Measurements from ENCODE around the gene PFKP. TPM values are rescaled to one million over a fixed set of nuclear protein-coding genes. Genes with fewer than 3 reads are reported as not detected.

The PFKP gene
- total RNA-seq, 1 experiment from 2014 or later: 140 TPM

GRCh38 chr10:3124412-3125175 is 57.2 kb downstream of the PFKP start:
- no peak for ATAC-seq
- Histone ChIP-seq H3K9me2 (replicated peaks; ENCODE audit: low read length) (no peaks in the 10 kb centered on the region), H3F3A (ENCODE audit: low read length, unreplicated experiment) (no peaks in the 10 kb centered on the region), H3K9me3 (ENCODE audit: low read length) (no peaks in the 10 kb centered on the region), H3K4me2 (ENCODE audit: low read length) (no peak overlapping the region), H3K4me1 (ENCODE audit: insufficient read depth, low read length) (peaks cover 8% of the 10 kb centered on the region; the same call in 1 of the 2 replicates), H4K20me1 (ENCODE audit: low read length) (no peaks in the 10 kb centered on the region), H3K4me3 (ENCODE audit: low read length) (no peak overlapping the region), H3K27me3 (ENCODE audit: low read length) (no peaks in the 10 kb centered on the region), H3K9ac (ENCODE audit: low read length) (no peak overlapping the region), H3K79me2 (ENCODE audit: low read length) (no peaks in the 10 kb centered on the region), H3K36me3 (ENCODE audit: low read depth, low read length) (no peaks in the 10 kb centered on the region; the same call in 1 of the 2 replicates), H3K27ac (ENCODE audit: low read length) (no peak overlapping the region), H2AFZ (ENCODE audit: low read length) (no peak overlapping the region)
- BruUV-seq (replicated peaks): no TSS peak
- TF ChIP-seq, protein P1, sequence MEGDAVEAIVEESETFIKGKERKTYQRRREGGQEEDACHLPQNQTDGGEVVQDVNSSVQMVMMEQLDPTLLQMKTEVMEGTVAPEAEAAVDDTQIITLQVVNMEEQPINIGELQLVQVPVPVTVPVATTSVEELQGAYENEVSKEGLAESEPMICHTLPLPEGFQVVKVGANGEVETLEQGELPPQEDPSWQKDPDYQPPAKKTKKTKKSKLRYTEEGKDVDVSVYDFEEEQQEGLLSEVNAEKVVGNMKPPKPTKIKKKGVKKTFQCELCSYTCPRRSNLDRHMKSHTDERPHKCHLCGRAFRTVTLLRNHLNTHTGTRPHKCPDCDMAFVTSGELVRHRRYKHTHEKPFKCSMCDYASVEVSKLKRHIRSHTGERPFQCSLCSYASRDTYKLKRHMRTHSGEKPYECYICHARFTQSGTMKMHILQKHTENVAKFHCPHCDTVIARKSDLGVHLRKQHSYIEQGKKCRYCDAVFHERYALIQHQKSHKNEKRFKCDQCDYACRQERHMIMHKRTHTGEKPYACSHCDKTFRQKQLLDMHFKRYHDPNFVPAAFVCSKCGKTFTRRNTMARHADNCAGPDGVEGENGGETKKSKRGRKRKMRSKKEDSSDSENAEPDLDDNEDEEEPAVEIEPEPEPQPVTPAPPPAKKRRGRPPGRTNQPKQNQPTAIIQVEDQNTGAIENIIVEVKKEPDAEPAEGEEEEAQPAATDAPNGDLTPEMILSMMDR (conservative IDR thresholded peaks at IDR 0.05; ENCODE audit: low read depth, low read length): no peak
- POLR2A ChIA-PET (ENCODE audit: unreplicated experiment): no interaction called here
- CTCF ChIA-PET: no interaction called here
- intact Hi-C loops (cut with micrococcal nuclease): no loop called here
- DNase-seq: no peak

GRCh38 chr10:3125527-3126170 is 58.3 kb downstream of the PFKP start:
- ChIA-PET POLR2A (ENCODE audit: unreplicated experiment) (no interaction called here), CTCF (no interaction called here)
- DNase-seq: no peak
- Histone ChIP-seq H3K79me2 (ENCODE audit: low read length) (no peaks in the 10 kb centered on the region), H3K4me1 (ENCODE audit: insufficient read depth, low read length) (peaks cover 14% of the 10 kb centered on the region; the same call in 1 of the 2 replicates), H4K20me1 (ENCODE audit: low read length) (no peaks in the 10 kb centered on the region), H3K9me3 (ENCODE audit: low read length) (no peaks in the 10 kb centered on the region), H3K27ac (ENCODE audit: low read length) (no peak overlapping the region), H3K4me2 (ENCODE audit: low read length) (no peak overlapping the region), H3K4me3 (ENCODE audit: low read length) (no peak overlapping the region), H3K9ac (ENCODE audit: low read length) (no peak overlapping the region), H3F3A (ENCODE audit: low read length, unreplicated experiment) (no peaks in the 10 kb centered on the region), H3K9me2 (replicated peaks; ENCODE audit: low read length) (no peaks in the 10 kb centered on the region), H2AFZ (ENCODE audit: low read length) (no peak overlapping the region), H3K36me3 (ENCODE audit: low read depth, low read length) (no peaks in the 10 kb centered on the region; the same call in 1 of the 2 replicates), H3K27me3 (ENCODE audit: low read length) (no peaks in the 10 kb centered on the region)
- no TSS peak for BruUV-seq (replicated peaks)
- ATAC-seq: no peak
- intact Hi-C loops (cut with micrococcal nuclease): no loop called here
- TF ChIP-seq, protein P1 (conservative IDR thresholded peaks at IDR 0.05; ENCODE audit: low read depth, low read length): no peak
- TF ChIP-seq EZH2phosphoT487 (IDR thresholded peaks at IDR 0.05; ENCODE audit: borderline replicate concordance, low read length) (no peak), EZH2 (IDR thresholded peaks at IDR 0.05; ENCODE audit: low read length, unreplicated experiment) (no peak)

DNA sequence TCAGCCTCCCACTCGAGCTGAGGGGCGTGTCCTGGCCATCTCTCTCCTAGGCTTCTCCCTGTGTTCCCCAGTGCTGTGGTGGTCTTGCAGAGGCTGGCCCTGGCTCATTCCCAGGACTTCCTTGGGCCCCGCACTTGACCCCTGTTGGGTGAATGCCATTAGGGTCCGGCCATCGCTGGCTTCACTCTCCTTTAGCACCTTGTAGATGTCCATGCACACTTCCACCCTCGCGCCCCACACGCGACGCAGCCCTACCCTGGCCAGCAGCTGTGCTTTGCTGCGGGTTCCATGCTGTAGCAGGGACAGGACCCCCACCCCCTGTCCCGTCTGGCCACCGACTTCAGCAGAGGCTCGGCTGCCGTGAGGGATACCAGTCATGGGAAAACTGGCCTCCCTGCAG is 58.9 kb downstream of the PFKP start:
- no peak for TF ChIP-seq EZH2phosphoT487 (IDR thresholded peaks at IDR 0.05; ENCODE audit: borderline replicate concordance, low read length)
- TF ChIP-seq, protein P1 (conservative IDR thresholded peaks at IDR 0.05; ENCODE audit: low read depth, low read length): no peak
- no peak for TF ChIP-seq EZH2 (IDR thresholded peaks at IDR 0.05; ENCODE audit: low read length, unreplicated experiment)
- Histone ChIP-seq H3K9ac (ENCODE audit: low read length) (no peak overlapping the region), H3K36me3 (ENCODE audit: low read depth, low read length) (no peaks in the 10 kb centered on the region; the same call in 1 of the 2 replicates), H3K27me3 (ENCODE audit: low read length) (no peaks in the 10 kb centered on the region), H3K9me2 (replicated peaks; ENCODE audit: low read length) (no peaks in the 10 kb centered on the region), H4K20me1 (ENCODE audit: low read length) (no peaks in the 10 kb centered on the region), H3K4me3 (ENCODE audit: low read length) (no peak overlapping the region), H3K9me3 (ENCODE audit: low read length) (no peaks in the 10 kb centered on the region), H3K27ac (ENCODE audit: low read length) (no peak overlapping the region), H3K4me1 (ENCODE audit: insufficient read depth, low read length) (peaks cover 15% of the 10 kb centered on the region; the same call in 1 of the 2 replicates), H3K79me2 (ENCODE audit: low read length) (no peaks in the 10 kb centered on the region), H3K4me2 (ENCODE audit: low read length) (no peak overlapping the region), H3F3A (ENCODE audit: low read length, unreplicated experiment) (no peaks in the 10 kb centered on the region), H2AFZ (ENCODE audit: low read length) (no peak overlapping the region)
- ChIA-PET CTCF (no interaction called here), POLR2A (ENCODE audit: unreplicated experiment) (no interaction called here)
- no peak for ATAC-seq
- intact Hi-C loops (cut with micrococcal nuclease): no loop called here
- BruUV-seq (replicated peaks): no TSS peak
- DNase-seq: no peak
